GM19372 (cell line): ENCODE measurements around the gene FADS1.

Experiments
- ATAC-seq: cut with Tn5 transposase; IDR thresholded peaks from one replicate; pipeline ENCODE4 v1.9.1; 2021; ENCODE audit warnings: mild to moderate bottlenecking, low read depth, moderate library complexity; ENCODE audit not compliant: unreplicated experiment

Gene FADS1

GRCh38 chr11:61800331-61801281 lies 16.2 kb downstream of the FADS1 start:
- no peak for ATAC-seq

GRCh38 chr11:61799665-61800284 lies 17.0 kb downstream of the FADS1 start:
- ATAC-seq: no peak

GRCh38 chr11:61797263-61797944 lies 19.4 kb downstream of the FADS1 start:
- no peak for ATAC-seq

GRCh38 chr11:61795876-61796526 lies 20.8 kb downstream of the FADS1 start:
- ATAC-seq: no peak

GRCh38 chr11:61795459-61795858 lies 21.3 kb downstream of the FADS1 start:
- ATAC-seq: no peak

GRCh38 chr11:61794579-61794978 lies 22.2 kb downstream of the FADS1 start:
- ATAC-seq: no peak

GRCh38 chr11:61793829-61794204 lies 23.0 kb downstream of the FADS1 start:
- no peak for ATAC-seq

GRCh38 chr11:61793083-61793828 lies 23.5 kb downstream of the FADS1 start:
- ATAC-seq: no peak

GRCh38 chr11:61792310-61793082 lies 24.3 kb downstream of the FADS1 start, which contains the start of the genes FEN1 and TMEM258:
TSS of gene FEN1 (plus strand) at chr11:61792911. CDS start at chr11:61795362, 2,451 bp downstream.
TSS of gene TMEM258 (minus strand) at chr11:61792599. CDS start at chr11:61792558, 41 bp downstream.
- ATAC-seq: peak; percentile 81

GRCh38 chr11:61791737-61792309 lies 25.0 kb downstream of the FADS1 start:
- no peak for ATAC-seq

- no peak for ATAC-seq
Measured at GRCh38 chr11:61787928-61788491, 28.8 kb downstream of the FADS1 start.

GRCh38 chr11:61785837-61786402 lies 30.9 kb downstream of the FADS1 start:
- ATAC-seq: no peak

GRCh38 chr11:61784506-61784805 lies 32.3 kb downstream of the FADS1 start:
- no peak for ATAC-seq

- ATAC-seq: no peak
Measured at GRCh38 chr11:61783717-61784505, 32.9 kb downstream of the FADS1 start.

GRCh38 chr11:61782841-61783240 lies 34.0 kb downstream of the FADS1 start:
- ATAC-seq: no peak

GRCh38 chr11:61782299-61782698 lies 34.5 kb downstream of the FADS1 start:
- ATAC-seq: no peak

- no peak for ATAC-seq
Measured at GRCh38 chr11:61781585-61781984, 35.2 kb downstream of the FADS1 start.
